Measurements from ENCODE around the gene MDFI. TPM values are rescaled to one million over a fixed set of nuclear protein-coding genes. Genes with fewer than 3 reads are reported as not detected.
A peak's percentile ranks its signal among the peaks of the same experiment; 100 is the strongest.

Gene MDFI
- polyA plus RNA-seq, 1 donor: 57.0 TPM

DNA sequence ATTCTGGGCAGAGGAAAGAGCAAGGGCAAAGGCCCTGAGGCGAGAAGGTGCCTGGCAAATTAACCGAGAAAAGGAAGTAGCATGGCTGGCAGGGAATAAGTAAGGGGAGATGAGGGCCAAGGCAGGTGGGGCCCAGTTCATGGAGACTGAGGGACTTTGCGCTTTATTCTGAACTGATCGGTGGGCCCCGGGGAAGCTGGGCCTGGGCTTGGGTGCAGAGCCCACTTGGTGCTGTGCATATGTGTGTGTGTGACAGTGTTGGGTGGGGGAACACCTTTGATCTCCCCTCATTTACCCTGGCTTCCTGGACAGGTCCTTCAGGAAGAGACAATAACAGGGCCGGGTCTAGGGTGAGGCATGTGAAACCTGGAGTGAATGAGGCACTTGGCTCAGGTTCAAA, 2.9 kb upstream of the MDFI start:
- no peak for DNase-seq

DNA sequence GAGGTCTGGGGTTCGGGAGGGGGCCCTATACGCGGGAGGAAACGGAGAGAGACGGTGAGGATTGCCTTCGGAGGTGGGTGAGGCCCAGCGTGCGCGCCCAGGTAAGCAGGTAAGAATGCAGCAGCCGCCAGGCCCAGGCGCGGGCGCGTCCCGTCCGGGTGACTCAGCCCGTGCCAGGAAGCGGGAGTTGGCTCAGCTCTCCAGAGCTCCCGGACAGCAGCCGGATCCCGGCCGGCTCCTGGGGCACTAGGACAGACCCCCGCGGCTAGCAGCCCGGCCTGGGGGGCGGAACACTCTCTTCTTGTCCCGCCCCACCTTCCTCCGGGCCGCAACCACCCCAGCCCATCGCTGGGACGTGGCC, 1.5 kb upstream of the MDFI start:
- DNase-seq: no peak

DNA sequence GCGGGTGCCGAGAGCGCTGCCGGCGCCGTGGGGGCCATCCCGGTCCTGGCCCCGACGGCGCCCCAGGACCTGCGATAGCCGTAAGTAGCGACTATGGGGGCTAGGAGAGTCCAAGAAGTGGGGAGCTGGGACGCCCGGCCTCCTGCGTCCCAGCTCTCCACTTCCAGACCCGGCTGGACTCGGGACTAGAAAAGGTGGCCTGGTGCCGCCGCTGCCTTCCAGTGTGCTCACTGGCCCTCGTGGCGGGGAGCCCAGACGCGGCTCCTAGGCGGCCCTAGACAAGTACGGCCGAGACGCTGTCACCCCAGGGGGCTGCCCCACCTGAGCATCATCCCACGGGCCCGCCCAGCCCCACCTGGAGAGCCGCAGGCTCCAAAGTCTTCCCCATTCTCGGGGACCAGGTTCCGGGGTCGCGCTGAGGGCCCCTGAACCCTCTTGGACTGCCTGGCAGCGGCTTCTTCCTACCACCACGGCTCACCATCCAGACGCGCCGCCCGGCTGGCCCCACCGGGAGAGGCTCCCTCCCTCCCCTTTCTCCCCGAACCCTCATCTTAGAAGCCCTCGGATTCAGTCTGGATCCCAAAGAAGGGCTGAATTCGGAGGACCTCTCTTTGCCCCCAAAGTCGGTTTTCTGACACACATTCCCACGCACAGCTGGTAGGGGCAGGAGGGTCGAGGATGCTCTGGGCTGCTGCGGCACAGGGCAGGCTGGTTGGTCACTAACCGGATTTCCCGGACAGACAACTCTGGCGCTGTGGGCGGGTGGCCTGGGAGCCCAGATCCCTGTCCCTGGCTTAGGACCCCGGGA, 870 bp upstream of the MDFI start:
- no peak for DNase-seq

DNA sequence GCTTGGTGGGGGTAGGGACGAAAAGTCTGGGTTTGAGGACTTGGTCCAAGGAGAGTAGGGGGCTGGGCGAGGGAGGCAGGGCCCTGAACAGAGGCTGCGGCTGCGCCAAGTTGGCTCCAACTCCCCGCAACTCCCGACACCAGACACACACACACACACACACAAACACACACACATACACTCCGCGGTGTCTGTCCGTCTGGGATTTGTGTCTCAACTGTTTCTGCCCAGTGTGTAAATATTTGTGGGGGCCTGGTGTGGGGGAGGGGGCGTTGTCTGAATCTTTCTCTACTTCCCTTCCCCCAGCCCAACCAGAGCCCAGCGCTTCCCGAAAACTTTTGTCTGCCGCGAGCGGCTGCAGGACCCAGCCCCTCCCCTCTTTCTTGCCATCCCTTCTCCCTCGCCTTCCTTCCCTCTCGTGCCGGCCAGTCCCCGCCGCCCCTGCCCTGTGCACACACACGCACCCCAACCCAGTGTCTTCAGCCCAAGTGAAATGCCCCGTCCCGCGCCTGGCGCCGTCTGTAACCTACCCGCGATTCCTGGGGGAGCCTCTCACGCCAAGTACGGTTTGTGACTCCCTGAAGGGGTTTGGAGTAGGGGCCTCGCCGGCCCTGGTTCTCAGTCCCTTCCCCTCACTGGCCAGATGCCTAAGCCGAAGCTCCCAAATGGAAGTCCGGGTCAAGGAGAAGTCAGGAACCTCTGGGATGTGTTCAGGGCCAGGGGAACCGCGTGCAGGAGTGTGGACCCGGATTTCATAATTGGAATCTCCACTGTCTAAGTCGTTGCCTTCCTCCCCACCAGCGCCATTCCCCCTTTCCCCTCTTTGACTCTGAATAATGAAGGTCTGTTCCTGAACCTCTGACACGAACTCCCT, 904 bp downstream of the MDFI start:
- peak; percentile 83 for DNase-seq

DNA sequence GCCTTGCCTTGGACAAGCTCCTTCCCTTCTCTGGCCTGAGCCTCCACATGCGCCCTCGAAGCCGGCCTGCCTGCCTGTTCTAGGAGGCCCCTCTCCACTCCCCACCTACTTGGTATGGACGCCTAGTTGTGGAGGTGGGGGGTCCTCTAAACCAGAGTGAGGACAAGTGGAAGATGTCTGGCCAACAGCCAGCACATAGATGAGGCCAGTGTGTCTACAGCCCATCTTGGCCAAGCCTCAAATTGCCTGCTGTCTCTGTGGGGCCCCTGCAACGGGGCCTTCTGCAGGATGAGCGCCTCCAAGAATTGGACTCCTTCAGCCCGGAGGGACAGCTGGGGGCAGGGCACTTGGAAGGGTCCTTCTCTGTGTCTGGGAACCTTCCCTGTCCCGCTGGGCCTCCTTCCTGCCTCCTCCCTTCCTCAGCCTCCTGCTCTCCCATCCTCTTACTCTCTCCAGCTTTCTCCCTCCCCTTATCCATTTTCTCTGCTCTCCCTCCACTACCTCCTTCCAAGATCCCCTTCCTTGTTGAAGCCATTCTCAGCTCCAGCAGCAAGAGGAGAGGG, 1.6 kb downstream of the MDFI start:
- DNase-seq: peak; percentile 78

DNA sequence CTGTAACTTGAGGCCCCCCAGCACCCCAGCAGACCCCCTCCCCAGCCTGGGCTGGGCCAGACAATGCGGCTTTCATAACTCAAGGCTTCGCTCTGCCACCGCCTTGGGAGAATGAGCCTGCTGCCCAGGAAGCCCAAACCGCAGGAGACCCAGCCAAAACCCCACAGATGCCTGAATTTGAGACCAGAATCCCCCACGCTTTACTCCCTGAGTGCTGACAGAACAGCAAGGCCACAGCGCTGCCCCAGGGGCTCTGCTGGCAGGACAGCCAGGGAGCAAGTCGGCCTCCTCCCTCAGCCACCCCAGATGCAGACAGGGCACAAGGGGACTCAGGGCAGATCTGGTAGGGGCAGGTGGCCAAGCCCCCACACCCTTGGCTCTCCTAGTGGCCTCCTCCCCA, 2.2 kb downstream of the MDFI start:
- DNase-seq: no peak

DNA sequence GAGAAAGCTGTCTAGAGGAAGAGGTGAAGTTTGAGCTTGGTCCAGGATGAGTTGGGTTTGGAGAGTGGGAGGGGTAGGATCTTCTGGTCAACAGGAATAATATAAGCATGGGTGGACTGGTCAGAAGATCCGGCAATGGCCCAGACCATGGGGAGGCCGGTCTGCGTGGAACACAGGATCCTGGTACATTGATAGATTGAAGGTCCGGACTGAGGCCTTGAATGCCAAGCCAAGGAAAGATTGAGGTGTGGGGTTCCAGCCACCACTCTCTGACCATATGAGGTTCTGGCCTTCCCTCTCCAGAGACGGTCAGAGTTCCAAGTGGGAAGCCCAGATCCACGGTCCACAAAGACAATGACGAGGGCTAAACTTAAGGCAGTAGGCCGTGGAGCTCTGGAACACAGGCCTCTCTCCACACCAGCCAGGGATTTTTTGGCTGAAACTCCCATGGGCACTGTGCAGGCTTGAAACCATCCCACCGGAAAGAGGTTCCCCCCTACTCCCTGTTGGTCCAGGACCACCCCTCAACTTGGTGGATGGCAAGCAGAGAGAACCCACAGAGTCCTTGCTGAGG, 3.2 kb downstream of the MDFI start:
- DNase-seq: no peak

DNA sequence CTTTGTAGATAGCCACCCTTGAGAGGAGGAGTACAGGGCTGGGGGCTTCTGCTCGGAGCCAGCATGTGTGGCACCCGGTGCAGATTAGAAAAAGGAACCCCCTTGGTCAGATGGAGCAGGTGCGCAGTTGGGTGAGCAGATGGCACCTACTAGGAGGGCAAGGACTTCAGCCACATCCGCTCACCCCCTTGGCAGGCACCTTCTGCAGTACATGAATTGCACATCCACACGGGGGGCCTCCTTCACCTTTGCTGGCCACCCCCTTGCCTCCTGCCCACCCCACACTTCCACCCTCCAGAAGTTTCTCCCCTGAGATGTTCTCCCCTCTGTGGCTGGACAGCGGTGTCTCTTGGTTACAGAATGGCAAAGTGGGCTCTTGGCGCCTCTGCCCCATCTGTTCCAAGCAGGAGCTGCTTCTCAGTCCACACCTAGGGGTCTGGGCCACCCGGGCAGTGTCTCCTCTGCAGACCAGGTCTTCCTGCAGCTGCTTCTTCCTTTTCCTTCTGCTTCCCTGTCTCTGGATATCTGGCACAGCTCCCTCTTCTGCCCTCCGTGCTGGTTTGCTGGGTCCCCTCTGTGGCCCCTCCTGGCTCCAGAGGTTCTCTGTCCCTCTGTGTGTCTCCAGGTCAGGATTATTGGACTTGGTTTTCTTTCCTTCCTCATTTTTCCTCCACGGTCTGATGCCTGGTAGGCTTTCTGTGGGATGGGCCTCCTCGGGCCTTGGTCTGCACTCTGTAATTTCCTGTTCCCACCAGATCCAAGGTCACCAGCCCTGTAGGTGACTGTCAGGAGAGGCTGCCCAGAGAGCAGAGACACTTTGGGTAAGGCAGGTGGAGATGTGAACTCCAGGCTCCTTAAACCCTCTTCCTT, 4.1 kb downstream of the MDFI start:
- no peak for DNase-seq

DNA sequence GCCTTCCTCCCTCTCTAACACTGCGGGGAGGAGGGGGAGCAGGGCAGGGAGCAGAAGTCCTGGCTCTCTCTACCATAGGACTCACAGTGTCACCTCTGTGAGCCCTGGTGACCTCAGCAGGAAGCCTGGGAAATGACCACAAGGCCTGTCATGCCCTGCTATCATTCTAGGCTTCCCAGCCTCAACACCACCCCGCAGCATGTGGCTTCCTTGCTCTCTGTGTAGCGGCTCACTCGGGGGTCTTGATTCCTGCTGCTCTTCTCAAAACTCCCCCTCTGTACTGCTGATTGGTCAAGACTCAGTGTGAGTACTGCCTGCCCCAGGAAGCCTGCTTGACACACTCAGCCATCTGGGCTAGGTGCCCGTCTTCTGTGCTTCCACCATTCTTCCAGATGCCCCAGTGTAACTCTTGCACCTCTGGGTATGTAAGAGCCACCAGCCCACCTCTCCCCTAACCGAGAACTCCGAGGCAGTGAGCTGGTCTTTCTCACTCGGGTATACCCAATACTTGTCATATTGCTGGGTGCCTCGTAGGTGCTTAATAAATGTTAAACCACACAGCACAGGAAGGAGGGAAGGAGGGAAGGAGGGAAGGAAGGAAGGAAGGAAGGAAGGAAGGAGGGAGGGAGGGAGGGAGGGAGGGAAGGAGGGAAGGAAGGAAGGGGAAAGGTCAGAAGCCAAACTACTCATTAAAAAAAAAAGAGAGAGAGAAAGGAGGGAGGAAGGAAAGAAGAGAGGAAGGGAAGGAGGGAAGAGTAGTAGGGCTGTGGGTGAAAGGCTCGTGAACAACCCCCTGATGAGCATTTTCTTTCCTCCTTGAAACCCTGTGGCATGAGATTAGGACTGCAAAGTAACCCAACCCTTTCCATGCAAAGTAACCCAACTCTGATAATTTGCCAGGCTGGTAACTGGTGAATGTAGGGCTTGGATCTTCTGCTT, 5.0 kb downstream of the MDFI start:
- no peak for DNase-seq

DNA sequence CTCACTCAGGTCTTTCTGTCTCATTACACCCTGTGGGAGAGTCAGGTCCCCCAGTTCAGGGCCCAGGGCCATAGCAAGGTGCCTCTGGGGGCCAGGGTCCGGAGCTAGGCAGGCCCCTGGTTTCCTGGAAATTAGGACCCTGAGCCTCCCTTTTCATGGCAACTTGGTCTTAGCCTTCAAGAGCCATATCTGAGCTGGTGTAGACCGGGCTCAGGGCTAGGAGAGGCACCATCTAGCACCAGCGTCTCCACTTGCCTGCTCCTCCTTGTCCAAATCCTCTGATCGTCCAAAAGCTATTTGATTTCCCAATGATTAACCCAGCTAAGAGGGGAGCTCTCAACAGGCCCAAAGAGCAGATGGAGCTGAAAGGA, 5.6 kb downstream of the MDFI start:
- no peak for DNase-seq

DNA sequence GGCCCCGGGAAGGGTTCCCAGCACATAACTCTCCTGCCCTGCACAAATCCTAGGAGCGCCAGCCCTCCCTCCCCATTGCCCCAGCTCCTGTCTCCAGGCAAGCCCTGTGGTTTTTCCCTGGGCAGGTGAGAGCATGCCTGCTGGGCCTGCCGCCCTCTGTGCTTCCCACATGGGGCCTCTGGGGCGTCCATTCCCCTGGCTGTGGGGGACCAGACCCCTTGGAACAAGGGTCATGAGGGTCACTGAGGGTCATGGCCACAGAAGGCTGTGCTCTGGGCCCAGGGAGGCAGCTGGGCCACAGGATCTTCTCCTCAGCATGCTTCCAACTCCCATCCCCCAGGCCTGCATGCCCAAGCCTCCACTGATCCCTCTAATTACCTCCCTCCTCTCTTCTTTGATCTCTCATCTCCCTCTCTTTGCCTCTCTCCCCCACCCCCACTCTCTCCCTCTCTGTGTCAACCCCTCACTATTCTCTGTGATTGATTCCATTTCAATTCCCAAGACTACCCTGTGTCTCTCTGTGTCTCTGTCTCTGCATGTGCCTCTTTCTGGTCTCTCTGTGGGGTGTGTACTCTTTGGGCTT, 6.1 kb downstream of the MDFI start:
- DNase-seq: no peak

DNA sequence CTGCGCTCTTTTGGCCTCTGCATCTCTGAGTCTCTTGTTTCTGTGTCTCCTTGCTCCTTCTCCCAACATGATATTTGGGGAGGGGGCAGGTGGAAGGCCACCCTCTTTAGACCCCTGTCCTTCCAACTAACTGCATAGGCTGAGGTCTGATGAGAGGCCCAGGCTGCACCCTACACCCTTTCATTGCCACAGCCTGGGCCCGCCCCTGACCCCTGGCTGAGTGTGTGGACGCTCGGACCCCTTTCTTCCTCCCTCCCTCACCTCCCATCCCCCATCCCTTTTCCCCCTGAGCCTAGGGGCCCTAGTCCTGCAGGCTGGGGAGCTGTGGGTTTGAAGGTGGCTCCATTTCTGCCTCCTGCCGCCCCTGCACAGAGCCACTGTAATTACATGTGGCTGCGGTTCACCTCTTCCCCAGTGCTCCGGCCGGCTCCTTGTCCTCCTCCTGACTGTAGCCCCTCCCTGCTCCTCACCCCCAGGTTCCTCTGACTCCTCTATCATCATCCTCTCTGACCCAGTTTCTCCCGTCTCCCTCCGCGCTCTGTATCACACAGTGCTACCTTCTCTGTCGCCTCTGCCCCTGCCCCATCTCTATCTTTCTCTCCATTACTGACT, 6.8 kb downstream of the MDFI start:
- DNase-seq: no peak

DNA sequence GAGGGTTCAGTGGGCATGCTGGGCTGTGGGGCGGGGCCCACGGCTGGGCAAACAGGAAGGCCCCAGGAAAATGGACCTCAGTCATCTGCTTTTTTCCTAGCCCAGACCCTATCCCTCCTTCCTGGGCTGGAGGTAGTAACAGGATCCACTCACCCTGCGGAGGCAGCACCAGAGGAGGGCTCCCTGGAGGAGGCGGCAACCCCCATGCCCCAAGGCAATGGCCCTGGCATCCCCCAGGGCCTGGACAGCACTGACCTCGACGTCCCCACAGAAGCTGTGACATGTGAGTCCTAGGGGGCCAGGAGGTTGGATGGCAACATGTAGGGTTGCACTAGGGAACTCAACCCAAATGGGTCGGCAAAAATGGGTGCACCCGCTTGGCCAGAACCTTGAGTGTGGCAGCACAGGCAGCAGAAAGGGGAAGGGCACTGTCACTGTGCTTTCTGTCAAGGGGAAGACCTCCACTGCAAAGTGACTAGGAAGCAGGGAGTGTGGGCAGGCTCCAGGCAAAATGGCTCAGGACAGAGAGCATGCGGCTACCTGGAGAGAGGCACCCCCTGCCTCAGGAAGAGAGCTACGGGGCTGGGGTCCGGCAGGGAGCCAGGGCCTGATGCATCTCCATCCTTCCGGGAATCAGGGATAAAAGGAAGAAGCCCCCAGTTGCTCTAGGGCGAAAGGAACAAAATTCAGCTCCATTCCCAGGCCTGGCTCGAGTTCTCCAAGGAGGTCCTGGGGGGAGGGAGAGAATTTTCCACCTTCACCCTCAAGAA, 7.9 kb downstream of the MDFI start:
- no peak for DNase-seq

DNA sequence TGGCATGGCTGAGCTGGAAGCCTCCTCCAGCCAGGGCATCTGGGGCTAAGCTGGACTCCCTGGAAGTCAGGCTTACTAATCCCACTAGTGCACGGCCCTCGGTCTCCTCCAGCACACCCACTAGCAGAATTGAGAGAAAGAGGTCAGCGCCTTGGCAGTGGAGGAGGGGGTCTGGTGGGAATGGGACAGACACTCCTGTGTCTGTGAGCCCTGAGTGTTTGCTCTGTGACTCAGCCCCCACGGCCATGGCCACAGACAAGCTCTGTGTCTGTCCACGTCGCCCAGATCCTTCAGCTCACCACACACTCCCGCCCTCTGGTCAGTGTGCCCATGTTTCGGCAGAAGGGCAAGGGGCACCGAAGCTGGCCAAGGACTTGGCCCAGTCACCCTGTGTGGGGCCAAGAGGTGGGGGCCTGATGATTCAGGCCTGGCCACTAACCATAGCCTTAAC, 8.8 kb downstream of the MDFI start:
- no peak for DNase-seq

DNA sequence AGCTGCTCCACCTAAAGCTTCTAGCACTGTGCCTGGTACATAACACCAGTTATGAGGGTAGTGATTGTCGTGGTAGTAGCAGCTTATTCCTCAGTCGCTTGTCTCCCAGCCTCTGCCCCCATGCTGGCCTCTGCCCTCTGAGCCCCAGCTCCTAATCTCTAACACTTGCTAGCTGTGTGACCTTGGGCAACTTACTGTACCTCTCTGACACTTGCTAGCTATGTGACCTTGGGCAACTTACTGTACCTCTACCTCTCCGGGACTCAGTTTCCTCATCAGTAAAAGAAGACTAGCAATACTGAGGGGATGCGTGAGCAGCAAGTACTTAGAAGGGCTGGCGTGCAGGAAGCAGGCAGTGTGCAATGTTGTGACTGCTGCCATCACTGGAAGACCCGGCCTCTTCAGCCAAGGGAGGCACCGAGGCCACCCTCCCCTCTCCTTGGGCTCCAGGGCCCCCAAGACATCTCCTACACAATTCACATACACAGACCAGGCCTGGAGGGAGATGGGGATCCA, 9.9 kb downstream of the MDFI start:
- DNase-seq: no peak

DNA sequence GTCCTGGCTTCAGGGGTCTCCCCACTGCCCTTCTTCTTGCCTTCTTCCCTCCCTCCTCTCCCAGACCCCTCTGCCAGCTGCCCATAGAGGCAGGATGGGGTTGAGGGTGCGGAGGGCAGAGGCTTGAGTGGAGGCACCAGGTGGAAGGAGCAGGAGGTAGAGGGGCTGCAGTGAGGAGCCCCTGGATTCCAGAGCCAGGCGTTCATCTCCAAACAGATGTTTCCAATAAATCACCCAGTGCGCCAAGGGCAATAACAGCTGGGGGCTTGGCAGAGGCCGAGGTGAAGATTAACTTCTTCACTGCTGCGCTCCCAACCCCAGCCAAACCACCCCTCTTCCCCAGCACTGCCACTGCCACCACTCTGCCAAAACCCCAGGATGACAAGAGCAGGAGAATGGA, 10.7 kb downstream of the MDFI start:
- no peak for DNase-seq

DNA sequence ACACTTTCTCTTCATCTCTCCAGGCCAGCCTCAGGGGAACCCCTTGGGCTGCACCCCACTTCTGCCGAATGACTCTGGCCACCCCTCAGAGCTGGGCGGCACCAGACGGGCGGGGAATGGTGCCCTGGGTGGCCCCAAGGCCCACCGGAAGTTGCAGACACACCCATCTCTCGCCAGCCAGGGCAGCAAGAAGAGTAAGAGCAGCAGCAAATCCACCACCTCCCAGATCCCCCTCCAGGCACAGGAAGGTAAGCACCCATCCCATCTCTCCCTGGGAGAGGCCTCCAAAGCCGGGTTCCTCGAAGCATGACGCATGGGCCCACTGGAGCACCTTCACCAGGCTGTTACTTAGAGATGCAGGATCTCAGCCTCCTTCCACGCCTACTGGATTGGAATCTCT, 11.3 kb downstream of the MDFI start:
- DNase-seq: no peak

DNA sequence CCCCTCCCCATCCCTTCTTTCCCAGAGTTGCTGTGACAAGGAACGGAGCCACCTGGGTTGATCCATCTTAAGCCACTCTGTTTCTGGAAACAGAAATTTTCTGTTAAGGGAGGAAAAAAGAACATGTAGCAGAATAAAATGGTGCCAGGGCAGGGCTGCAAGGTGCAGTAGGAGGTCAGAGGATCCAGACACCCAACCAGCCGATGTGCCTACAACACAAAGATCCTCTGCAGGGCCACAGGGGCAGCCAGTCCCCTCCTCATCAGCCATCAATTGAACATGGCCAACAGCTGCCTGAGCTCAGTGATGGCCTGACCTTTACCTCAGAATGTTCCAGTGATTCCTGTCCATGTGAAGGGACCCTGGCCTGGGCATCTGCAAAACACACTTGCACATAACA, 11.9 kb downstream of the MDFI start:
- DNase-seq: no peak
